Ramos (cell line): ENCODE measurements around the gene NRXN3.
"Not testable (repeated sequence)": the region's sequence is repeated elsewhere in the genome, so short reads cannot be mapped to it uniquely, and the experiment has no call there.

ENCODE experiments used
- in situ Hi-C: fragments of 300-500 bp; cut with MboI; formaldehyde crosslinking; loops from one replicate; pipeline ENCODE4 v1.14.3; 2022; ENCODE audit warnings: low sequenced_read_pairs; ENCODE audit not compliant: unreplicated experiment

Gene NRXN3

DNA sequence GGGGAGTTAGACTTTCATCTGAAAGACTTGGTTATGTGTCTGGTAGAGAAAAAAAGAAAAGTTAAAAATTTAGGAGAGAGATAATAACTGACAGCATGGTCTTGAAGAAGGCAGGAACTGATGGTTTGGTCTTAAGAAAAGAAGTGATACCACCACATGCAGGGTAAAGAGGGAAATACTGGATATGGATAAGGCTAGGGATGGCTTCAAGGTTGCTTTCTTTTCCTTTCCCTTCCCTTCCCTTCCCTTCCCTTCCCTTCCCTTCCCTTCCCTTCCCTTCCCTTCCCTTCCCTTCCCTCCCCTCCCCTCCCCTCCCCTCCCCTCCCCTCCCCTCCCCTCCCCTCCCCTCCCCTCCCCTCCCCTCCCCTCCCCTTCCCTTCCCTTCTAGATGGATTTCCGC lies 849.7 kb downstream of the NRXN3 start:
- in situ Hi-C loops, result not testable (repeated sequence)

DNA sequence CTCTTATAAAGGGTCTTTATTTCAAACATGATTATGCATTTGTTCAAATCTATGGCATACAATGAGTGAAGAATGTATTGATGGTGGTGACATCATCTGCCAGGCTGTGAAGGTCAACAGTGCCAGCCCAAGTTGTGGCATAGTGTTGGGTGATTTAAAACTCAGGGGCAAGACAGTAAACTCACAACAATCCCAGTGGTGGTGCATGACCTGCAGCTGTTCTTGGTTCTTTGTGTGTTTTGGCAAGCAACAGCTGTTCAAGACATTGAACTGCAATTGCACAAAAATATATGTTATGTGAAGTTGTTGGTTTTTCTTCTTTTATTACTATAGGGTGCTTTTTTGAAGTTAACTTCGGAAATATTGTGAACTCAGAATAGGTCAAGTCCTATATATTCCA lies 851.6 kb downstream of the NRXN3 start:
- in situ Hi-C loops, result no loop called here

DNA sequence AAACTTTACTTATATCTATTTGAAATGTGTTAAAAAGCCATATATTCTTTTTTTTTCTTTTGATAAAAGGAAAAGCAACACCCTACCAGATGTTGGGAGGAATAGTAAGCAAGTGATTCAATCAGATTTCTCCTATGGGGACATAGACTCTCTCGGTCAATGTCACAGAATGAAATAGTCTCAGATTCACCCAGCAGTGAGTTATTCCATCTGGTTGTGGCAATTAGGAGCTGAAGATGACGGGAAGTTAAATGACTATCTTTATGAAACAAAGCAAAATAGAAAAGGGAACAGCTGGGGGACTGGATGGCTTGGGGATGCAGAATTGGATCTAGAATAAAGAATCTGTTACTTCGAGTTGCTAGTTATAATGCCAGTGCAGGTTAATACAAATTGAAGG lies 857.0 kb downstream of the NRXN3 start:
- in situ Hi-C loops, result no loop called here

- in situ Hi-C loops, result no loop called here
These were observed 858.1 kb downstream of the NRXN3 start for GRCh38 chr14:79028281-79028680.

- in situ Hi-C loops, result no loop called here
These were observed 866.3 kb downstream of the NRXN3 start for GRCh38 chr14:79036441-79036840.

DNA sequence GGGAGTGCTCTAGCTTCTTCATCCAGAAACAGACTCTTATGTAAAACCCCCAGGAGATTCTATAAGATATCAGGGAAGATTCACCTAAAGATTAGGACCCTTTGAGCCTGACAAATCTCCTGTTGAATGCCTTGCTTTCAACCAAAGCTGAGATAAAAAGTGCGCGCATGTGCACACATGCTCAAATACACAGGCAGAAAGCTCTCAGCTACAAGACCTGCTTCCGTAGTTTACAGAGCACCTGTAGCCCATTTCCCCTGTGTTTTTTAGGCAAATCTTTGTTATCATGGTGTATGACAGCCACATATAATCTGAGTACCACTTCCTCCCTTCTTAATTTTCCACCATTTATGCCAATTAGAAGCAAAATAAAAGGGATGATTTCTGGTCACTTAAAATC lies 866.9 kb downstream of the NRXN3 start:
- in situ Hi-C loops, result no loop called here

GRCh38 chr14:79037593-79037992 lies 867.4 kb downstream of the NRXN3 start:
- in situ Hi-C loops, result no loop called here

- in situ Hi-C loops, result no loop called here
These were observed 870.6 kb downstream of the NRXN3 start for GRCh38 chr14:79040790-79041189.

DNA sequence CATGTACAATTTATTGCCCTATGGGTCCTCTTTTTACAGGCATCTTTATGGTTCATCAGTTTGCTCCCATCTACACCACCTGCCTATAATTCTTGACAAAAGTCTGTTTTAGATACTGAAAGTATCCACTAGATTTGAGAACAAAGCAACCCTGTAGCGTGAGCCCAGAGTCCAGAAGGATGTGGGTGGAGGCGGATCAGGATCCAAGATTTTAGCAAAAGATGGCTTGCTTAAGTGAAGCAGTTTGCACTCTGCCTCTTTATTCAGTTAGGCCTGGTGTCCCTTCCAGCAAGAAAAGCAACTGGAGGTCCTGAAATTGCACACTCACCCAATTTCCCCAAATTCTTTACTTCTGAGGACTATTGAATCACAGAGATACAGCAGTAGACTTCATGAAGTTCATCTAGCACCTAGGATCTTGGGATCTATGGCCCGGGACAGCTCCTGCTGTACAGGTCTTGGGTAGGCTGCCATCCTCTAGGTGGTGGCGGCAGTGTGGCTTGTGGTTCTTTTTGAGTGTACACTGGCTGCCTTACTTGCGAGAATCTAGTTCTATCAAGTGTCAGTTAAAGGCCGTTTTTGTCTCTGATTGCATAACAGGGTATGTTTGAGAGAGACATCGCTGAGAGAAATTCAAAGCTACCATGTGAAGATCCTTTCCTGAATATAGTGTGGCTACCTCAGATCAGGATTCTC lies 873.2 kb downstream of the NRXN3 start:
- in situ Hi-C loops, result no loop called here

DNA sequence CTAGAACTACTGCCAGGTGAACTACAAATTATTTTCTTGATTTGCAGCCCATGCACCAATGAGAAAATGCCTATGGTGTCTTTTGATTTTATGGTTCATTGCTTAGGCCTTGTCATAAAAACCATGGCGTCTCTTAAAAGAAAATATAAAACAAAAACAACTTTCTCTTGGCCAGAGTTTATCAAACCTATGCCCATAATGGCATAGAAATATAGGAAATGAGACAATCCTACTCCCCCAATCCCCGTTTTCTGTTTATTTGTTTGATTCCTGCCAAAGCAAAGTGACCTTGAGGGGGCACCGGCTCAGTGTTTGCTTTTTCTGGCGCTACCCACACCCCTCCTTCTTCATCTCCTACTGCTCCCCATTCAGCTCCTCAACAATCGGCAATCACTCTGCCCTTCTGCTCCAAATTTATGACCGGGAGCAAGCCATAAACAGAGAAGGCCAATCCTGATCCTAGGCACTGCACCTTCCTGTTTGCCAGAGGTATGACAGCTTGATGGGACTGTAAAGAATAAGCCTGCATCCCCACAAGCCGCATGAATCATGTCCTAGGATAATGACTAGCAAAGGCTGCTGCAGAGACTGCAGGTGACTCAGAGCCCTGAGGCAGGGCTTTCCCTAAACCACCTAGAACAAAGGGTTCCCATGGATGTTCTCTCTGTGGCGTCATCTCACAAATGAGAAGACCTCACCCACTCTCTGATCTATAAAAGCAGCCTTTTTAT lies 874.9 kb downstream of the NRXN3 start:
- in situ Hi-C loops, result no loop called here

DNA sequence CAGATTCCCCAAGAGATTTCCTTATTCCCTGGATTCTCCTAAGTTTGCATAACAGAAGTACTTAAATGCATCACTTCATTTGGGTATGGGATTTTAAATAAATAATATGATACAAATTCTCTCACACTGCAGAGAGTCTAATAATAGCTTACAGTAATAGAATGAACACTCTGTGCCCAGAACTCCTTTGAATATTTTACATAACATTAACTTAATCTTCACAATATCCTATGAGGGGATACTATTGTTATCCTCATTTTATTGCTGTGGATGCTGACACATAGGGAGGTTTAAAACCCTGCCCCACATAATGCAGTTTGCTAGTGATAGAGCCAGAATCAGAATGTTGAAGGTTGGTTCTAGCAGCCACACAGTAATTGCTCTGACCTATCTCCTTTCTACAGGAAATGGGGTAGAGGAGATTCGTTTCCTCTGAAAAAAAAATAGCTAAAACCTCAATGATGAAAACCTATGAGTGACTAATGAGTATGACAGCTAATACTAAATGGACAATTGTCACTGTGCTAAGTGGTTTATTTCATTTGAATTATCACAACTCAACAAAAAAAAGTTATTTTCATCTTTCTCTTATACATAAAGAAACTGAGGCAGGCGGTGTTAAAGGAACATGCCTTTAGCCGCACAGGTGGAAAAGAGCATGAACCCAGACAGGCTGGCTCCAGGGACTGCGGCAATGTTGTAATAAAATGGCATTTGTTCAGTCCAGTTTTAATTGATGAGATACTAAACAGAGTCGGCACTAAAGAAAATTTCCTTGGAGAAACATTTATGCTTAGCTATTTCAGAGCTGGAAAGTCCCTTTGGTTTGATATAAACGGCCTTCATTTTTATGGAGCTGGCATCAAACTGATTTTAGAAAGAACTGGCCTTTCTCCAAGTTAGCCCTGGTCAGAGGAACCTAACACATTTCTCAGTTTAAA lies 880.9 kb downstream of the NRXN3 start:
- in situ Hi-C loops, result no loop called here

DNA sequence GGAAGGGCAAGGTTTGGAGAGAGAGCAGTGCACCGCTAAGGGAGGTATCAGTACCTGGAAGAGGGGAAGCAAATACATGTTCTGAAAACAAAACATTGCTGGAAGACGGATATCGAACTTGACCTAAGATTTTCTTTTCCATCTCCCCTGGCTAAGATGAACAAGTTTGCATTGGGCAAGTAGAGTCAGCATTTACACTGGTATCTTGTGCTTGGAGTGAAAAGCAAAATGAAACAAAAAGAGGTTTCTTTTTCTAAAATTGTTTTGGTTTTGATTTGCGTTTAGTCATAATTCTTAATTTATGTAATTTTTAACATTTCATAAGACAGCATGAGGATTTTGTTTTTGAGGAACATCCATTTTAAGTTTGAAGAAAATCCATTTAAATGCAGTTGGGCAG lies 881.6 kb downstream of the NRXN3 start:
- in situ Hi-C loops, result no loop called here

- in situ Hi-C loops, result no loop called here
These were observed 886.7 kb downstream of the NRXN3 start for GRCh38 chr14:79056879-79057278.

DNA sequence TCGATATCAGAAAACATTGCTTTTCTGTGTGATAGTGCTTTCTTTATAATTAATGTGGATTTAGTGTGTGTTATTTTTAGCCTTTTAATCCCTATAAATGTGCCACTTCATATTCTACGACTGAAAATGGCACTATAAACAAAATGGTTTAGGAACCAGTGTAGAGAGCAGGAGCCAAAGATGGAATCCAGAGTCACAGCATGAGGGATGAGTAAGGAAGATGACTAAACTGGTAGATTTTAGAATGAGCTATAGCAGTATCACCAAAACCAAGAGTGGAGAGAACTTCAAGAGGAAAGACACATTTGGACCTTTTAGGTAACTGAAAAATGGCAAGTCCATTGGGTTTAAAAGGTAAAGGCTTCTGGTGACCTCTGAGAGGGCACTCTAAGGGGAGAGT lies 887.2 kb downstream of the NRXN3 start:
- in situ Hi-C loops, result no loop called here

DNA sequence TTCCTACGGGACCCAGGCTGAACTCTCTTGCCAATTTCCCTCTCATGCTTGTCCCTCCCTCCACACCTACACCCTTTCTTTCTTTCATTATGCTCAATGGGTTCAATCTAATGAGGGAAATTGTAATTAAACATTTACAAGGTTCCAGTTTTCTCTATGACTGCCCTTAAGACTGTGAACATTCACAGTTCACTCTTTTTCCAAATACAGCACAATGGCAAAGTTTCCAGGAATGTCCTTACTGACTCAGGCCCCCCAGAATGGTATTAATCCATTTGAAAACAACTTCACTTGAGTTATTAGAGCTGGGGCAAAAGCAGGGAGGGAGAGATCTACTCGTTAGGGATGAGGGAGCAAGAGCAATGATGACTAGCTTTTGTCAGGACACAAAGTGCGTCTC lies 892.1 kb downstream of the NRXN3 start:
- in situ Hi-C loops, result no loop called here

DNA sequence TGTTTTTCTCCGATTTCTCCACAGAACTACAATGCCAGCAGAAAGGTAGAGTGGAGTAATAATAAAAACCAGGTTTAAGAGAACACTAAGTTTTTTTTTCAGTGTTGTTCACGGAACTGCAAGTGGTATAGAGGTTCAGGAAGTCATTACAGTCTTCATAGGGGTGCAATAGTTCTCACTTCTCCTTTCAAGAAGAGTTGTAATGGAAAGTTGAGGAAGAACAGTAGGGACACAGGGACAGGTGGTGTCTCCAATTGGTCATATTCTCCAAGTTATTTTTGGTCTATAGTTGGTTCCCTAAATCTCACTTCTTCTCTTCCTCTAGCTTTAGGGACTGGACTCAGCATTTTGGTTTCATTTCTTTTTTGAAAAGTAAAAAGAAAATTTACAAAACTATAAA lies 894.0 kb downstream of the NRXN3 start:
- in situ Hi-C loops, result no loop called here

GRCh38 chr14:79074510-79074909 lies 904.3 kb downstream of the NRXN3 start:
- in situ Hi-C loops, result no loop called here

GRCh38 chr14:79076428-79076827 lies 906.3 kb downstream of the NRXN3 start:
- in situ Hi-C loops, result no loop called here

GRCh38 chr14:79077096-79077495 lies 906.9 kb downstream of the NRXN3 start:
- in situ Hi-C loops, result no loop called here

DNA sequence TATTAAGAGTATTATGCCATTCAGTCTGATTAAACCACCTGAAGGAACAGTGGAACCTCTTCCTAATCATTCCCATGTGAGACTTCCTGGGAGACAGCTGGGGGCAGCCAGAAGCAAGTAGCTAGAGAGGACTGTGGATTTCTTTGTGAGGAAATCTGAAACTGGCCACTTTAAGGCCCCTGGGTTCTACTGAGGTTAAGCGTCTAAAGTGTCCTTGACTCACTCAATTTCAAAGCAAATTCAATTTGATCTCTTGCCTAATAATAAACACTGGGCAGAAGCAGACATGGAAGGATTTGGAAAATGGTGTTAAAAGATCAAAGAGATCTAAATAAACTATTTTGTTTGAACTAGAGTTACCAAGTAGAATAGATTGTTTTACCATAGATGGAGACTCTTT lies 909.9 kb downstream of the NRXN3 start:
- in situ Hi-C loops, result no loop called here

GRCh38 chr14:79082883-79083282 lies 912.7 kb downstream of the NRXN3 start:
- in situ Hi-C loops, result no loop called here
